ENCODE data around the gene BABAM2.

DNA sequence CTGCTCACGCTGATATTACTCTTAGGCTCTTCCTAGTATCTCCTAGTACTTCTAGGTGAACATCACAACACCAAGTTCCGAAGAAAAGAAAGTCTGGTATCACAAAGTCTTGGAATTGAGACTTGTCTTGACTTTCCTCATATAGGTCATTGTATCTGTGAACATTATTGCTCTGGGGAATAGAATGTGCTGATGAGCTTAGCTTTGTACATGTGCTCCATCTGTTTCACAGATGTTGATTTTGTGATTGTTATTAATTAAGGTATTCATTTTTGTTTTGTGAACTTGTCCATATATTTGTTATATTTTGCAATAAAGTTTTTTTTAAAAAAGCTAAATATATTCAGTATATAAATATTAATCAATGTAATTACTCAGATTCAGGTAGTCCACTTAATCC is 111.7 kb downstream of the BABAM2 start:
- TF ChIP-seq CTCF (IDR thresholded peaks at IDR 0.05) (no peak), POLR2A (IDR thresholded peaks at IDR 0.05) (no peak)

Measured in thyroid gland (tissue), 4 donors.